ENCODE data around the gene EPHA8. TPM values are rescaled to one million over a fixed set of nuclear protein-coding genes. Genes with fewer than 3 reads are reported as not detected.

The EPHA8 gene
- total and polyA plus RNA-seq, 2 donors (not counting 1 experiment from before 2014, with no cell fraction given): not detected

DNA sequence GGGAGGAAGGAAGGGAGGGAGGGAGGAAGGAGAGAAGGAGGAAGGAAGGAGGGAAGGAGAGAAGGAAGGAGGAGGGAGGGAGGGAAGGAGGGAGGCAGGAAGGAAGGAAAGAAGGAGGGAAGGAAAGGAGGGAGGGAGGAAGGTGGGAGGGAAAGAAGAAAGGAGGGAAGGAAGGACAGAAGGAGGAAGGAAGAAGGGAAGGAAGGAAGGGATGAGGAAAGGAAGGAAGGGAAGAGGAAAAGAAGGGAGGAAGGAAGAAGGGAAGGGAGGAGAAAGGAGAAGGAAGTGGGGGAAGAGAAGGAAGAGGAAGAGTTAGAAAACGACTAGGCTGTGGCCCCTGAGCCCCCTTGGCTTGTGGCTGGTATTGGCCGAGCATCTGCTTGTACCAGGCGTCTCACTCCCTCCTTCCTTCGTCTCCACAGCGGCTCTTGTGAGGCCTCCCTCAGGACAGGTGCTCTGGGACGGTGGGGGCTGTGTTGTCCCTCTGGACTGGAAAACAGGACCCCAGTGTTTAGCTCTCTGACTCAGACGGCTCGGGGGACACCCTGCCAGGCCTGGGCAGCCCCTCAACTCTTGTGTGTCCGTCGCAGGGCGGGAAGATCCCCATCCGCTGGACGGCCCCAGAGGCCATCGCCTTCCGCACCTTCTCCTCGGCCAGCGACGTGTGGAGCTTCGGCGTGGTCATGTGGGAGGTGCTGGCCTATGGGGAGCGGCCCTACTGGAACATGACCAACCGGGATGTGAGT, 37.0 kb downstream of the EPHA8 start:
- H3K4me3 Mint-ChIP-seq: no peak overlapping the region
- H3K27ac Mint-ChIP-seq: no peak overlapping the region
- H3K4me1 ChIP-seq (ENCODE audit: control insufficient read depth in 2 of 2, insufficient read depth in 2 of 2, low read length in 2 of 2): no peaks in the 10 kb centered on the region
- ATAC-seq (ENCODE audit: low read depth): no peak
- peaks cover 0 to 2% (median 0%) of the 10 kb centered on the region in 4 experiments for H3K27me3 ChIP-seq (replicated peaks in 1 of 4; ENCODE audit: control extremely low read depth in 1 of 4, control insufficient read depth in 3 of 4, insufficient read depth in 4 of 4, low read length in 3 of 4)
- H3K4me1 Mint-ChIP-seq: no peaks in the 10 kb centered on the region
- intact Hi-C loops (cut with micrococcal nuclease): no loop called here
- no peaks in the 10 kb centered on the region for H3K9me3 Mint-ChIP-seq (ENCODE audit: insufficient read depth)
- no peak for DNase-seq
- H3K9me3 ChIP-seq (ENCODE audit: control extremely low read depth in 1 of 3, control insufficient read depth in 2 of 3, insufficient read depth in 1 of 3, low read length in 2 of 3): no peaks in the 10 kb centered on the region
- no peaks in the 10 kb centered on the region for H3K36me3 ChIP-seq (replicated peaks in 1 of 2; ENCODE audit: control extremely low read depth in 1 of 2, control insufficient read depth in 1 of 2, extremely low read depth in 1 of 2, insufficient read depth in 2 of 2, low read length in 1 of 2)
- no peaks in the 10 kb centered on the region for H3K79me2 ChIP-seq (ENCODE audit: control insufficient read depth, insufficient read depth, low read length)
- no peak overlapping the region for H3K9ac ChIP-seq (ENCODE audit: low read length)
- ChIA-PET CTCF (no interaction called here), POLR2A (no interaction called here)
- H4K20me1 ChIP-seq (ENCODE audit: control insufficient read depth, insufficient read depth, low read length, poor library complexity, severe bottlenecking): no peaks in the 10 kb centered on the region
- H2AFZ ChIP-seq (ENCODE audit: insufficient read depth, low read depth, low read length, poor library complexity, severe bottlenecking): no peak overlapping the region
- H3K27ac ChIP-seq (ENCODE audit: low read length in 2 of 2): no peak overlapping the region
- TF ChIP-seq, protein P1, sequence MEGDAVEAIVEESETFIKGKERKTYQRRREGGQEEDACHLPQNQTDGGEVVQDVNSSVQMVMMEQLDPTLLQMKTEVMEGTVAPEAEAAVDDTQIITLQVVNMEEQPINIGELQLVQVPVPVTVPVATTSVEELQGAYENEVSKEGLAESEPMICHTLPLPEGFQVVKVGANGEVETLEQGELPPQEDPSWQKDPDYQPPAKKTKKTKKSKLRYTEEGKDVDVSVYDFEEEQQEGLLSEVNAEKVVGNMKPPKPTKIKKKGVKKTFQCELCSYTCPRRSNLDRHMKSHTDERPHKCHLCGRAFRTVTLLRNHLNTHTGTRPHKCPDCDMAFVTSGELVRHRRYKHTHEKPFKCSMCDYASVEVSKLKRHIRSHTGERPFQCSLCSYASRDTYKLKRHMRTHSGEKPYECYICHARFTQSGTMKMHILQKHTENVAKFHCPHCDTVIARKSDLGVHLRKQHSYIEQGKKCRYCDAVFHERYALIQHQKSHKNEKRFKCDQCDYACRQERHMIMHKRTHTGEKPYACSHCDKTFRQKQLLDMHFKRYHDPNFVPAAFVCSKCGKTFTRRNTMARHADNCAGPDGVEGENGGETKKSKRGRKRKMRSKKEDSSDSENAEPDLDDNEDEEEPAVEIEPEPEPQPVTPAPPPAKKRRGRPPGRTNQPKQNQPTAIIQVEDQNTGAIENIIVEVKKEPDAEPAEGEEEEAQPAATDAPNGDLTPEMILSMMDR (IDR thresholded peaks at IDR 0.05): no peak
- TF ChIP-seq EZH2 (IDR thresholded peaks at IDR 0.05; ENCODE audit: borderline replicate concordance, insufficient read depth, low read depth, low read length, poor library complexity, severe bottlenecking): no peak
- no peak overlapping the region for H3K4me2 ChIP-seq (replicated peaks; ENCODE audit: low read depth, low read length, poor library complexity, severe bottlenecking)
- no peak overlapping the region for H3K4me3 ChIP-seq (ENCODE audit: control extremely low read depth in 1 of 5, extremely low read depth in 1 of 5, insufficient read depth in 1 of 5, low read depth in 2 of 5, low read length in 4 of 5)
- 66% methylated on average over 22 of the region's 22 CpGs for WGBS (ENCODE audit: insufficient coverage)
- peaks cover 12% of the 10 kb centered on the region for H3K27me3 Mint-ChIP-seq

DNA sequence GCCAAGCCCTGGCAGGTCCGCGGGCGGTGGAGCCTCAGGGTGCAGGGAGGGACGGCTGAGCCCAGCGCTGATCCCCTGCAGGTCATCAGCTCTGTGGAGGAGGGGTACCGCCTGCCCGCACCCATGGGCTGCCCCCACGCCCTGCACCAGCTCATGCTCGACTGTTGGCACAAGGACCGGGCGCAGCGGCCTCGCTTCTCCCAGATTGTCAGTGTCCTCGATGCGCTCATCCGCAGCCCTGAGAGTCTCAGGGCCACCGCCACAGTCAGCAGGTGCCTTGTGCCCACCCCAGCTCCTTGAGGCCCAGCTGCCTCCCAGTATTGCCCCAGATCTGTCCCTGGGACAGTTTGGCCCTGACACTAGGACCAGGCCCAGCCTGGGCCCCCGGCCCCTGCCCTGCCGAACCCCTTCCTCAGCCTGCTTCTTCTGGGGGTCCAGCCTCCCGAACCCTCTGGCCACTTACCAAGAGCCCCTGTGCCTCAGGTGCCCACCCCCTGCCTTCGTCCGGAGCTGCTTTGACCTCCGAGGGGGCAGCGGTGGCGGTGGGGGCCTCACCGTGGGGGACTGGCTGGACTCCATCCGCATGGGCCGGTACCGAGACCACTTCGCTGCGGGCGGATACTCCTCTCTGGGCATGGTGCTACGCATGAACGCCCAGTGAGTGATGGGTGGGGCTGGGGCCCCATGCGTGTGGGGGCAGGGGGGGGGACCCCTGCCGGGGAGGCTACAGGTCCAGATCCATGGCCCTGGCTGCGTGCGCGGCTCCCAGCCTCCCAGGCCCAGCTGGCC, 37.7 kb downstream of the EPHA8 start:
- 90% methylated on average over 39 of the region's 39 CpGs for WGBS (ENCODE audit: insufficient coverage)
- Histone ChIP-seq H3K27me3 (replicated peaks in 1 of 4; ENCODE audit: control extremely low read depth in 1 of 4, control insufficient read depth in 3 of 4, insufficient read depth in 4 of 4, low read length in 3 of 4) (peaks cover 0 to 2% (median 0%) of the 10 kb centered on the region in 4 experiments), H2AFZ (ENCODE audit: insufficient read depth, low read depth, low read length, poor library complexity, severe bottlenecking) (no peak overlapping the region), H3K9ac (ENCODE audit: low read length) (no peak overlapping the region), H3K4me2 (replicated peaks; ENCODE audit: low read depth, low read length, poor library complexity, severe bottlenecking) (no peak overlapping the region), H3K9me3 (ENCODE audit: control extremely low read depth in 1 of 3, control insufficient read depth in 2 of 3, insufficient read depth in 1 of 3, low read length in 2 of 3) (no peaks in the 10 kb centered on the region), H3K4me3 (ENCODE audit: control extremely low read depth in 1 of 5, extremely low read depth in 1 of 5, insufficient read depth in 1 of 5, low read depth in 2 of 5, low read length in 4 of 5) (no peak overlapping the region), H3K27ac (ENCODE audit: low read length in 2 of 2) (no peak overlapping the region), H3K36me3 (replicated peaks in 1 of 2; ENCODE audit: control extremely low read depth in 1 of 2, control insufficient read depth in 1 of 2, extremely low read depth in 1 of 2, insufficient read depth in 2 of 2, low read length in 1 of 2) (no peaks in the 10 kb centered on the region), H3K4me1 (ENCODE audit: control insufficient read depth in 2 of 2, insufficient read depth in 2 of 2, low read length in 2 of 2) (no peaks in the 10 kb centered on the region), H3K79me2 (ENCODE audit: control insufficient read depth, insufficient read depth, low read length) (no peaks in the 10 kb centered on the region), H4K20me1 (ENCODE audit: control insufficient read depth, insufficient read depth, low read length, poor library complexity, severe bottlenecking) (no peaks in the 10 kb centered on the region)
- CTCF ChIA-PET: no interaction called here
- Mint-ChIP-seq H3K4me1 (no peaks in the 10 kb centered on the region), H3K4me3 (no peak overlapping the region), H3K27me3 (peaks cover 16% of the 10 kb centered on the region), H3K27ac (no peak overlapping the region), H3K9me3 (ENCODE audit: insufficient read depth) (no peaks in the 10 kb centered on the region)
- intact Hi-C loops (cut with micrococcal nuclease): no loop called here
- POLR2A ChIA-PET: no interaction called here
- ATAC-seq (ENCODE audit: low read depth) (no peak), DNase-seq (no peak)
- TF ChIP-seq EZH2 (IDR thresholded peaks at IDR 0.05; ENCODE audit: borderline replicate concordance, insufficient read depth, low read depth, low read length, poor library complexity, severe bottlenecking): no peak
- TF ChIP-seq, protein P1 (IDR thresholded peaks at IDR 0.05): no peak
